Prostate gland (tissue), 2 donors: Measurements from ENCODE around the gene PTPRU. TPM values are rescaled to one million over a fixed set of nuclear protein-coding genes. Genes with fewer than 3 reads are reported as not detected.

ENCODE experiments used
- DNase-seq: peaks from one replicate; pipeline ENCODE4 v3.0.0-alpha.2; 2019; ENCODE audit warnings: low spot score
- H3K27ac ChIP-seq, 2 donors: fragments of 200-600 bp; sonication (generic); 2 replicates each; pipeline ENCODE4 v1.5.1; 2017 to 2019
- H3K27me3 ChIP-seq: fragments of 200-600 bp; sonication (generic); replicated peaks from 2 replicates; pipeline ENCODE4 v1.5.1; 2019; ENCODE audit not compliant: insufficient read depth
- H3K36me3 ChIP-seq, 2 donors: fragments of 200-600 bp; sonication (generic); 1 replicate in 1 of 2; 2 replicates in 1 of 2; pipeline versions ENCODE4 v1.5.1 to v1.8.1; 2017 to 2019
- H3K4me1 ChIP-seq: fragments of 200-600 bp; sonication (generic); replicated peaks from 2 replicates; pipeline ENCODE4 v1.5.1; 2019
- H3K4me3 ChIP-seq, 2 donors: fragments of 200-600 bp; sonication (generic); 2 replicates each; pipeline ENCODE4 v1.5.1; 2017 to 2019
- H3K9me3 ChIP-seq: fragments of 200-600 bp; sonication (generic); 2 replicates; pipeline ENCODE4 v1.5.1; 2017
- CTCF ChIP-seq, 4 experiments: fragments of 200-600 bp in 2 of 4; fragments of 450-650 bp in 2 of 4; sonication (generic) in 2 of 4; IDR thresholded peaks; 1 replicate in 3 of 4; 2 replicates in 1 of 4; pipeline ENCODE4 v1.5.1; 2016 to 2019; ENCODE audit warnings: antibody characterized with exemption in 4 of 4, mild to moderate bottlenecking in 2 of 4, moderate library complexity in 2 of 4
- POLR2A ChIP-seq: fragments of 450-650 bp; IDR thresholded peaks from one replicate; pipeline ENCODE4 v1.6.1; 2016; ENCODE audit warnings: antibody characterized with exemption, mild to moderate bottlenecking
- POLR2AphosphoS5 ChIP-seq: sonication (generic); formaldehyde crosslinking; IDR thresholded peaks from one replicate; pipeline ENCODE4 v1.6.1; 2017; ENCODE audit warnings: antibody characterized with exemption
- WGBS: methylation state at CpG from one replicate; pipeline ENCODE4 v1.1.5; 2018; 5-methylcytosine and 5-hydroxymethylcytosine counted together
- intact Hi-C: fragments of 100-400 bp; cut with DNase I; formaldehyde crosslinking; loops from one replicate; pipeline ENCODE4 v1.14.2; 2022
- total RNA-seq, 2 donors: library from RNA; depleted of rRNA; stranded (reverse); fragments of >200 nt; gene quantifications; one replicate each; pipeline ENCODE4 v1.1.0, GENCODE V29; 2016

Gene PTPRU
- total RNA-seq, 2 donors from 2014 or later = 49.9 to 60.5 TPM

DNA sequence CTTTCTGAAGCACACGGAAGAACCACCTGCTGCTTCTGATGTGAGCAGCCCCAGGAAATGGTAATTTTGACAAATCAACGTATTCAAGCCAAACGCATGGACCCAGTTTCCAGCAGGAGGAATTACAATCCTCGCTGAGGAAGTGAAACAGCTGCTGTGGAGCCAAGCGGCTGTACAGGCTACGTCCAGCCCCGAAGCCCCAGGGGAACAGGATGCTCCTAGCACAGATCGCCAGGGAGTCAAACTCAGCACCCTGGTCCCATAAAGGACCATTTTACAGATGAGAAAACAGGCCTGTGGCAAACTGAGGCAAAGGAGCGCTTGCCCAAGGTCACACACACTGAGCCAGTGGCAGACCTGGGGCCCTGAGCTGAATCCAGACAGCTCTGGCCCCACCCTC lies 108.0 kb downstream of the PTPRU start:
- 56% methylated on average over 9 of the region's 9 CpGs for WGBS
- H3K9me3 ChIP-seq = no peaks in the 10 kb centered on the region
- H3K27ac ChIP-seq = no peak overlapping the region
- H3K4me3 ChIP-seq = no peak overlapping the region
- no peaks in the 10 kb centered on the region for H3K36me3 ChIP-seq
- intact Hi-C loops = no loop called here
- no peak for DNase-seq
- H3K4me1 ChIP-seq = no peaks in the 10 kb centered on the region
- no peaks in the 10 kb centered on the region for H3K27me3 ChIP-seq
- no peak for TF ChIP-seq POLR2A
- TF ChIP-seq CTCF (IDR thresholded peaks at IDR 0.05) = no peak
- no peak for TF ChIP-seq POLR2AphosphoS5

- Histone ChIP-seq H3K9me3 (no peaks in the 10 kb centered on the region), H3K27me3 (peaks cover 1% of the 10 kb centered on the region), H3K4me1 (no peaks in the 10 kb centered on the region), H3K4me3 (no peak overlapping the region), H3K27ac (no peak overlapping the region), H3K36me3 (no peaks in the 10 kb centered on the region)
- intact Hi-C loops = no loop called here
- WGBS = 83% methylated on average over 2 of the region's 2 CpGs
- DNase-seq = no peak
- TF ChIP-seq POLR2AphosphoS5 = no peak
- no peak for TF ChIP-seq CTCF (IDR thresholded peaks at IDR 0.05)
- no peak for TF ChIP-seq POLR2A
These were observed 110.3 kb downstream of the PTPRU start for GRCh38 chr1:29346576-29346975.

DNA sequence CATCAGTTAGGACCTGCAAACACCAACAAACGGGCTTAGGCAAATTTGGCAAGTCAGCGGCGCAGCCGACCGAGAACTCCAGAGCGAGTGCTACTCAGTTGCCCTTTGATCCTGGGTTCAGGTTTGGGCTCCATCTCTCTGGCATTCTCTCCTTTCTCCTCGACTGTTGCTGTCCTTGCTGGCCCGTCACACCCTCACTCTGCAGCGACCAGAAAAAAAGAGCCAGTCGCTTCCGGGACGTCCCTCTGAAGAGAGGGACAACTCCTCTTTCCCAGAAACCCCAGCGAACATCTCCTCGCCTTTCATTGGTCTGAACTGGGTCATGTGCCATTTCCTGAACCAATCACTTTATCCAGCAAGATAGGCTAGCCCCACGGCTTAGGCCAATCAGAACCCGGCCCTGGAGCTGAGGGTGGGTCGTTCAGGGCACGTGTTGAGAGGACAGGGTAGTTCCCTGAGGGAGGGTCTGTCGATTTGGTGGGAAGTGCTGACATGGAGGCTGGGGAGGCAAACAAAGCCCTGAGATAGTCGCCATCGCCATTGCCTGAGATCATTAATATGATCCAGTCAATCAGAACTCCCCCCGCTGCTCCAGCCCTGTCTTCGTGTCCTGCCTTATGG lies 113.7 kb downstream of the PTPRU start:
- WGBS = 86% methylated on average over 23 of the region's 23 CpGs
- no peak for DNase-seq
- Histone ChIP-seq H3K36me3 (no peaks in the 10 kb centered on the region), H3K27ac (no peak overlapping the region), H3K27me3 (peaks cover 1% of the 10 kb centered on the region), H3K9me3 (no peaks in the 10 kb centered on the region), H3K4me3 (no peak overlapping the region), H3K4me1 (no peaks in the 10 kb centered on the region)
- TF ChIP-seq POLR2AphosphoS5 (no peak), CTCF (IDR thresholded peaks at IDR 0.05) (no peak), POLR2A (no peak)
- intact Hi-C loops = no loop called here

GRCh38 chr1:29352719-29353420 lies 116.5 kb downstream of the PTPRU start:
- no peaks in the 10 kb centered on the region for H3K4me1 ChIP-seq
- 82% methylated on average over 4 of the region's 4 CpGs for whole genome bisulfite sequencing
- intact Hi-C loops = no loop called here
- no peak overlapping the region for H3K27ac ChIP-seq
- DNase-seq = no peak
- no peak for TF ChIP-seq POLR2A
- TF ChIP-seq CTCF (IDR thresholded peaks at IDR 0.05) = no peak
- TF ChIP-seq POLR2AphosphoS5 = no peak
- H3K4me3 ChIP-seq = no peak overlapping the region
- no peaks in the 10 kb centered on the region for H3K9me3 ChIP-seq
- H3K36me3 ChIP-seq = no peaks in the 10 kb centered on the region
- peaks cover 1% of the 10 kb centered on the region for H3K27me3 ChIP-seq
